Measurements from ENCODE around the gene RAB8B.
"Not testable (repeated sequence)": the region's sequence is repeated elsewhere in the genome, so short reads cannot be mapped to it uniquely, and the experiment has no call there.

RAB8B gene

DNA sequence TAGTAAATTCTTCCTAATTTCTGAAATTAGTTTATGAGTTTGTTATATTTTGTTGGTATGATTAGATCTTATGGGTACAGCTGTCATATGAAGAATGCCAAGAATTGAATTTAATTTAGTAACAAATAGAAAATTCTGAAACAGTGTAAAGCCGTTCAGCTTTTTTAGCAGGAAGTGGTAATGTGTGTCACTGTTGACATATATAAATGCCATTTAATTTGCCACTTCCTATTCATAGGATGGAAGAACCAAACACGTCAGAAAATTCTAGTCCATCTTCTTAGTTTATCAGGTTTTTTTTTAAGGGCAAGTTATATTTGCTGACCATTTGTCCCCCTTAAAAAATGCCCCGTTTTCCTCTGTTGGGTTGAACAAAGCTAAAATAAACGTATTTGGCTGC is 43.0 kb downstream of the RAB8B start:
- no peaks in the 10 kb centered on the region for H3K9me3 ChIP-seq (ENCODE audit: control extremely low read depth in 1 of 5, control insufficient read depth in 4 of 5, insufficient read depth in 2 of 5, low read depth in 1 of 5, low read length in 4 of 5)
- DNase-seq, result peak; percentile 22 to 82 (median 64)
- H3K4me3 ChIP-seq (ENCODE audit: control insufficient read depth in 1 of 7, extremely low read depth in 1 of 7, insufficient read depth in 4 of 7, low read depth in 2 of 7, low read length in 6 of 7), result peak overlapping the region in 1 of 7 experiments; percentile 13
- H3K4me1 ChIP-seq (ENCODE audit: control extremely low read depth in 1 of 4, control insufficient read depth in 4 of 4, insufficient read depth in 4 of 4, low read length in 3 of 4), result peaks cover 24 to 59% (median 39%) of the 10 kb centered on the region in 4 experiments
- peak overlapping the region in 1 of 2 experiments; percentile 71 for H3K27ac ChIP-seq (ENCODE audit: insufficient read depth in 1 of 2, low read depth in 1 of 2, low read length in 2 of 2, poor library complexity in 1 of 2, severe bottlenecking in 2 of 2)
- CTCF ChIA-PET, result interaction anchor here (1.2 to 3.6 kb wide), 4 partner anchors 14 to 40 kb away, joined by 4 to 11 read pairs (median 6); no protein-coding TSS in a partner anchor
- no CpG with 5 or more reads among the region's 4 CpGs for whole genome bisulfite sequencing (ENCODE audit: insufficient coverage)
- no peaks in the 10 kb centered on the region for H3K27me3 ChIP-seq (replicated peaks in 2 of 5; ENCODE audit: control insufficient read depth in 4 of 5, insufficient read depth in 5 of 5, low read length in 4 of 5)
- peaks cover 0 to 3% (median 2%) of the 10 kb centered on the region in 4 experiments for H3K36me3 ChIP-seq (ENCODE audit: control insufficient read depth in 4 of 4, insufficient read depth in 4 of 4, low read length in 3 of 4)
- POLR2A ChIA-PET, result no interaction called here

DNA sequence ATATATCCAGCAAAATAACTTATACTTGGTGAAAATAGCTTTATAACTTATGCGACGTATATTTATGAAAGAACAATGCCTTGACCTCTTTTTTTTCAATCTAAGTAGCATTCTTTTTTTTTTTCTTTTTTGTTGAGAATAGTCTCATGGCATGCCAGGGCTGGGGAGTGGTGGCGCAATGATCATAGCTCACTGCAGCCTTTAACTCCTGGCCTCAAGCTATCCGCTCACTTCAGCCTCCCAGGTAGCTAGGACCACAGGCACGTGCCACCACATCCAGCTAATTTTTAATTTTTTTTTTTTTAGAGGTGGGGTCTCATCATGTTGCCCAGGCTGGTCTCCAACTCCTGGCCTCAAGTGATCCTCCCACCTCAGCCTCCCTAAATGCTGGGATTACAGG is 43.5 kb downstream of the RAB8B start:
- H3K4me1 ChIP-seq (ENCODE audit: control extremely low read depth in 1 of 4, control insufficient read depth in 4 of 4, insufficient read depth in 4 of 4, low read length in 3 of 4), result peaks cover 24 to 54% (median 38%) of the 10 kb centered on the region in 4 experiments
- peak overlapping the region in 1 of 2 experiments; percentile 71 for H3K27ac ChIP-seq (ENCODE audit: insufficient read depth in 1 of 2, low read depth in 1 of 2, low read length in 2 of 2, poor library complexity in 1 of 2, severe bottlenecking in 2 of 2)
- H3K36me3 ChIP-seq (ENCODE audit: control insufficient read depth in 4 of 4, insufficient read depth in 4 of 4, low read length in 3 of 4), result peaks cover 0 to 3% (median 1%) of the 10 kb centered on the region in 4 experiments
- no peak overlapping the region for H3K4me3 ChIP-seq (ENCODE audit: control insufficient read depth in 1 of 7, extremely low read depth in 1 of 7, insufficient read depth in 4 of 7, low read depth in 2 of 7, low read length in 6 of 7)
- H3K9me3 ChIP-seq (ENCODE audit: control extremely low read depth in 1 of 5, control insufficient read depth in 4 of 5, insufficient read depth in 2 of 5, low read depth in 1 of 5, low read length in 4 of 5), result no peaks in the 10 kb centered on the region
- H3K27me3 ChIP-seq (replicated peaks in 2 of 5; ENCODE audit: control insufficient read depth in 4 of 5, insufficient read depth in 5 of 5, low read length in 4 of 5), result no peaks in the 10 kb centered on the region
- DNase-seq, result no peak
- CTCF ChIA-PET, result interaction anchor here (1.2 to 3.6 kb wide), 5 partner anchors 13 to 41 kb away, joined by 3 to 11 read pairs (median 5); no protein-coding TSS in a partner anchor
- 100% methylated on average over 2 of the region's 5 CpGs for WGBS (ENCODE audit: insufficient coverage)
- POLR2A ChIA-PET, result no interaction called here

DNA sequence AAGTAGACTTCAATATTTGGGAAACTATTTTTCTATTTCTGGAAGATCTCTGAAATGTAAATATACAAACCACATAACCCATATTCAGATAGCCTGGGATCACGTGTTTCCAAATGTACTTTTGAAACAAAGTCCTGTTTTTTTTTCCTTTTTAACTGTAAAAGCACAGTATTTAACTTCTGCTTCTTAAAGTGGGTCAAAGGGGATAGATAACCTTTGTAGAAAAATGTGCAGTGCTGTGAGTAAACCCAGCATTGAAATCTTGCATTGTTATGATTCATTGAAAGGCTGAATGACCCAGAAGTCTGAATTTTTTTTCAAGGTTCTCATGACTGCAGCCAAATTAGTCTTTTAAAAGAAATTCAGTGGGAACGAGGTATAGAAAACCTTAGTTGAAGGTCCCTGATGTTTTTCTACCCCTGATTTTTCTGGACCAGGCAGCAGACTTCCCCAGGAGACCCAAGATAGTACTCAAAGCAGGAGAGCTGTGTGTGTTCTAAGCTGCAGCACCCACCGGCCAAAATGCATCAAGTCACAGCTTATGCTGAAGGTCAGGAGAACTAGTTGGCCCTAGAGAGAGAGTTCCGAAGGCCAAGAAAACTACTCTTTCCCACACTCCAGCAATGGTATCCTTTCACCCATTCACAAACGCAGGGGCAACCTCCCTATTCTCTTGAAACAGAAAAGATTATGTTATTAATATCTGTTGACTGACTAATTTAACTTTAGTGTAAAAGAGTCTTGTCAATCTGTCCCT is 44.4 kb downstream of the RAB8B start:
- no peaks in the 10 kb centered on the region for H3K9me3 ChIP-seq (ENCODE audit: control extremely low read depth in 1 of 5, control insufficient read depth in 4 of 5, insufficient read depth in 2 of 5, low read depth in 1 of 5, low read length in 4 of 5)
- peak in 2 of 3 donors; percentile 63 to 75 for DNase-seq
- H3K27ac ChIP-seq (ENCODE audit: insufficient read depth in 1 of 2, low read depth in 1 of 2, low read length in 2 of 2, poor library complexity in 1 of 2, severe bottlenecking in 2 of 2), result peak overlapping the region in 1 of 2 experiments; percentile 62
- H3K27me3 ChIP-seq (replicated peaks in 2 of 5; ENCODE audit: control insufficient read depth in 4 of 5, insufficient read depth in 5 of 5, low read length in 4 of 5), result no peaks in the 10 kb centered on the region
- peak overlapping the region in 2 of 7 experiments; percentile 36 to 46 for H3K4me3 ChIP-seq (ENCODE audit: control insufficient read depth in 1 of 7, extremely low read depth in 1 of 7, insufficient read depth in 4 of 7, low read depth in 2 of 7, low read length in 6 of 7)
- peaks cover 22 to 48% (median 33%) of the 10 kb centered on the region in 4 experiments for H3K4me1 ChIP-seq (ENCODE audit: control extremely low read depth in 1 of 4, control insufficient read depth in 4 of 4, insufficient read depth in 4 of 4, low read length in 3 of 4)
- no CpG with 5 or more reads among the region's 5 CpGs for WGBS (ENCODE audit: insufficient coverage)
- CTCF ChIA-PET, result interaction anchor here (0.6 to 3.6 kb wide), 7 partner anchors 11 to 47 kb away, joined by 3 to 11 read pairs (median 4); no protein-coding TSS in a partner anchor
- peaks cover 0 to 3% (median under 1%) of the 10 kb centered on the region in 4 experiments for H3K36me3 ChIP-seq (ENCODE audit: control insufficient read depth in 4 of 4, insufficient read depth in 4 of 4, low read length in 3 of 4)
- POLR2A ChIA-PET, result no interaction called here

DNA sequence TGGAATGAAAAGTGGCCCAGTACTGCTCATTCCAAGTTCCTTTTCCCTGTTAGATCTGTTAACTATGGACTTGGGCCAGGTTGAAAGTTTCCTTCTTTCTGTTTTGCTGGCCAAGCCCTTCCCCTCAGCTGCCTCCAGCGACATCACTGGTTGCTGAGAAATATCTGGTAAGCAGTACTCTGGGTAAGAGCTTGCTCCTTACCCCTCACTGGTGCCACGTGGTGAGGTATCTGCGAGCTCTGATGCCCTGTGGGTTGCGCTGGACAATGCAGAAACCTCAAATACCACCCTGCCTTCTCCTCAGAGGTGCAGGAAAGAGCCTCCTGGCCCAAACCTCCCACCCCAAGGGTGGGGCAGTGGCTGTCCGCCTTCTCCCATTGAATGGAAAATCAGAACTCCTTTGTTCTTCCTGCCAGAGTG is 45.1 kb downstream of the RAB8B start:
- 28% methylated on average over 4 of the region's 5 CpGs for WGBS (ENCODE audit: insufficient coverage)
- ChIA-PET POLR2A (no interaction called here), CTCF (interaction anchor here (1.0 to 3.6 kb wide), 4 partner anchors 10 to 42 kb away, joined by 3 to 11 read pairs (median 4); no protein-coding TSS in a partner anchor)
- no peaks in the 10 kb centered on the region for H3K27me3 ChIP-seq (replicated peaks in 2 of 5; ENCODE audit: control insufficient read depth in 4 of 5, insufficient read depth in 5 of 5, low read length in 4 of 5)
- peak in 2 of 3 donors; percentile 35 to 52 for DNase-seq
- H3K4me3 ChIP-seq (ENCODE audit: control insufficient read depth in 1 of 7, extremely low read depth in 1 of 7, insufficient read depth in 4 of 7, low read depth in 2 of 7, low read length in 6 of 7), result peak overlapping the region in 3 of 7 experiments; percentile 10 to 46 (median 36)
- H3K4me1 ChIP-seq (ENCODE audit: control extremely low read depth in 1 of 4, control insufficient read depth in 4 of 4, insufficient read depth in 4 of 4, low read length in 3 of 4), result peaks cover 25 to 45% (median 33%) of the 10 kb centered on the region in 4 experiments
- peak overlapping the region in 1 of 2 experiments; percentile 62 for H3K27ac ChIP-seq (ENCODE audit: insufficient read depth in 1 of 2, low read depth in 1 of 2, low read length in 2 of 2, poor library complexity in 1 of 2, severe bottlenecking in 2 of 2)
- no peaks in the 10 kb centered on the region for H3K9me3 ChIP-seq (ENCODE audit: control extremely low read depth in 1 of 5, control insufficient read depth in 4 of 5, insufficient read depth in 2 of 5, low read depth in 1 of 5, low read length in 4 of 5)
- H3K36me3 ChIP-seq (ENCODE audit: control insufficient read depth in 4 of 4, insufficient read depth in 4 of 4, low read length in 3 of 4), result peaks cover 0 to 3% (median under 1%) of the 10 kb centered on the region in 4 experiments

DNA sequence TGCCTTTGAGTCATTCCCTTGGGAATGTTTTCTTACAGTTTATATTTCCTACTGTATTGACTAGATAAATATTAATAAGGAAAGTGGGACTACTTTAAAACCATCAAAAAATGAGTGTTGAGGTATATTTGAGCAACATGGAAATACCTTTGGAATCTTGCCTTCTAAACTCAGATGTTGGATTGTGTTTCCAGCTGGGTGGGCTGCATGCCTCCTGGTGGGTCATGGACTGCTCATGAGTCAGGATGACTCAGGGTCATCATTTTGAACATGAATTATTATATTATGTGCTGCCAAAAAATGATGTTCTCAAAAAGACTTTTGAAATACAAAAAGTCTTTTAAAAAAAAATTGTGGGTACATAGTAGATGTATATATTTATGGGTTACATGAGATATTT is 46.9 kb downstream of the RAB8B start:
- Histone ChIP-seq H3K9me3 (ENCODE audit: control extremely low read depth in 1 of 5, control insufficient read depth in 4 of 5, insufficient read depth in 2 of 5, low read depth in 1 of 5, low read length in 4 of 5) (no peaks in the 10 kb centered on the region), H3K27me3 (replicated peaks in 2 of 5; ENCODE audit: control insufficient read depth in 4 of 5, insufficient read depth in 5 of 5, low read length in 4 of 5) (no peaks in the 10 kb centered on the region), H3K4me3 (ENCODE audit: control insufficient read depth in 1 of 7, extremely low read depth in 1 of 7, insufficient read depth in 4 of 7, low read depth in 2 of 7, low read length in 6 of 7) (no peak overlapping the region), H3K36me3 (ENCODE audit: control insufficient read depth in 4 of 4, insufficient read depth in 4 of 4, low read length in 3 of 4) (peaks cover 0 to 3% (median under 1%) of the 10 kb centered on the region in 4 experiments), H3K4me1 (ENCODE audit: control extremely low read depth in 1 of 4, control insufficient read depth in 4 of 4, insufficient read depth in 4 of 4, low read length in 3 of 4) (peaks cover 25 to 42% (median 31%) of the 10 kb centered on the region in 4 experiments), H3K27ac (ENCODE audit: insufficient read depth in 1 of 2, low read depth in 1 of 2, low read length in 2 of 2, poor library complexity in 1 of 2, severe bottlenecking in 2 of 2) (no peak overlapping the region)
- POLR2A ChIA-PET, result no interaction called here
- CTCF ChIA-PET, result no interaction called here
- DNase-seq, result peak in 1 of 3 donors; percentile 32

DNA sequence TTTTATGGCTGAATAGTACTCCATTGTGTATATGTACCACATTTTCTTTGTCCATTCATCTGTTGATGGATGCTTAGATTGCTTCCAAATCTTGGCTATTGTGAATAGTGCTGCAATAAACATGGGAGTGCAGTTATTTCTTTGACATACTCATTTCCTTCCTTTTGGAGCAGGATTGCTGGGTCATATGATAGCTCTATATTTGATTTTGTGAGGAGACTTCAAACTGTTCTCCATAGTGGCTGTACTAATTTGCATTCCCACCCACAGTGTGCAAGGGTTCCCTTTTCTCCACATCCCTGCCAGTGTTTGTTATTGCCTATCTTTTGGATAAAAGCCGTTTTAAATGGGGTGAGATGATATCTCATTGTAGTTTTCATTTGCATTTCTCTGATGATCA is 47.7 kb downstream of the RAB8B start:
- H3K27ac ChIP-seq (ENCODE audit: insufficient read depth in 1 of 2, low read depth in 1 of 2, low read length in 2 of 2, poor library complexity in 1 of 2, severe bottlenecking in 2 of 2), result not testable (repeated sequence)
- H3K4me1 ChIP-seq (ENCODE audit: control extremely low read depth in 1 of 4, control insufficient read depth in 4 of 4, insufficient read depth in 4 of 4, low read length in 3 of 4), result peaks cover 19 to 36% (median 25%) of the 10 kb centered on the region in 4 experiments

DNA sequence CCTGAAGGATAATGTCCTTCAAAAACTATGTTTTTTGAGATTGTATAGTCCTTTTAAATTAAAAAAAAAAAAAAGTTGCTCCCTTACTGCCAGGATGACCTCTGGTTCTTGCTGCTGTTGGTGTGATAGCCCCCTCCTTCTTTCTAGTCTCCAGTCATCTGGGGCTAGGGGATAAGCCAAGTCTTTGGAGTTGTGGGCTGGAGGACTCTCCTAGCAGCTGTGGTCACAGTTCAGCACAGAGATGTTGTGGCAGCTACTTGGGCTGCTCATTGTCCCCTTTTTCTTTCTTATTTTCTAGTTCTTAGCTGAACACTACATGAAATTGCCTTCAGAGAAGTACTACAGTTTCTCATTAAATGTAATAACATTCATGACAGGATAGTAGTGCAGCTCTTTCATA is 48.8 kb downstream of the RAB8B start:
- no peak for DNase-seq
- Histone ChIP-seq H3K4me1 (ENCODE audit: control extremely low read depth in 1 of 4, control insufficient read depth in 4 of 4, insufficient read depth in 4 of 4, low read length in 3 of 4) (peaks cover 9 to 27% (median 22%) of the 10 kb centered on the region in 4 experiments), H3K9me3 (ENCODE audit: control extremely low read depth in 1 of 5, control insufficient read depth in 4 of 5, insufficient read depth in 2 of 5, low read depth in 1 of 5, low read length in 4 of 5) (peaks cover 0 to 5% (median 0%) of the 10 kb centered on the region in 5 experiments), H3K27ac (ENCODE audit: insufficient read depth in 1 of 2, low read depth in 1 of 2, low read length in 2 of 2, poor library complexity in 1 of 2, severe bottlenecking in 2 of 2) (no peak overlapping the region), H3K27me3 (replicated peaks in 2 of 5; ENCODE audit: control insufficient read depth in 4 of 5, insufficient read depth in 5 of 5, low read length in 4 of 5) (no peaks in the 10 kb centered on the region), H3K36me3 (ENCODE audit: control insufficient read depth in 4 of 4, insufficient read depth in 4 of 4, low read length in 3 of 4) (peaks cover 0 to 3% (median 2%) of the 10 kb centered on the region in 4 experiments), H3K4me3 (ENCODE audit: control insufficient read depth in 1 of 7, extremely low read depth in 1 of 7, insufficient read depth in 4 of 7, low read depth in 2 of 7, low read length in 6 of 7) (no peak overlapping the region)
- CTCF ChIA-PET, result interaction anchor here (1.1 to 2.7 kb wide), 8 partner anchors 9 to 81 kb away, joined by 3 to 6 read pairs (median 4); partner anchors contain the start of gene RPS27L
- POLR2A ChIA-PET, result no interaction called here

More for the DNA sequence above, 47.7 kb downstream of the RAB8B start:
- H3K36me3 ChIP-seq (ENCODE audit: control insufficient read depth in 4 of 4, insufficient read depth in 4 of 4, low read length in 3 of 4); H3K9me3 ChIP-seq (ENCODE audit: control extremely low read depth in 1 of 5, control insufficient read depth in 4 of 5, insufficient read depth in 2 of 5, low read depth in 1 of 5, low read length in 4 of 5); DNase-seq; H3K27me3 ChIP-seq (replicated peaks in 2 of 5; ENCODE audit: control insufficient read depth in 4 of 5, insufficient read depth in 5 of 5, low read length in 4 of 5); H3K4me3 ChIP-seq (ENCODE audit: control insufficient read depth in 1 of 7, extremely low read depth in 1 of 7, insufficient read depth in 4 of 7, low read depth in 2 of 7, low read length in 6 of 7); POLR2A ChIA-PET: not testable (repeated sequence)
- no CpG with 5 or more reads among the region's 1 CpG for WGBS (ENCODE audit: insufficient coverage)
- CTCF ChIA-PET, result interaction anchor here (1.2 to 2.7 kb wide), 5 partner anchors 8 to 79 kb away, joined by 3 to 6 read pairs (median 3); partner anchors contain the start of gene RPS27L
